Panc1 (cell line): ENCODE measurements around the gene TMC5. TPM values are rescaled to one million over a fixed set of nuclear protein-coding genes. Genes with fewer than 3 reads are reported as not detected.

Experiments used
- ATAC-seq: fragments of 200-7000 bp; cut with Tn5 transposase; 2 replicates; pipeline ENCODE4 v1.9.1; 2020; ENCODE audit warnings: mild to moderate bottlenecking, moderate library complexity
- BruUV-seq: library from RNA; stranded (reverse); fragments of 400-500 nt; replicated peaks from 2 replicates; lab custom pipeline; 2021; lab: Mats Ljungman, UMichigan
- CTCF ChIA-PET: fragments of 300-600 bp; sonication (Branson Sonifier 250); formaldehyde crosslinking; loops from one replicate; lab custom pipeline; 2022; ENCODE audit warnings: antibody characterized with exemption; lab: Charles Lee
- POLR2A ChIA-PET: fragments of 300-600 bp; sonication (Branson Sonifier 250); formaldehyde crosslinking; loops from one replicate; lab custom pipeline; 2022; ENCODE audit warnings: antibody characterized with exemption; lab: Charles Lee
- DNase-seq: peaks from one replicate; pipeline ENCODE4 v3.0.0-alpha.2; 2010; ENCODE audit warnings: low read depth, low spot score
- H3K27ac ChIP-seq: 2 replicates; pipeline ENCODE4 v1.5.1; 2011; ENCODE audit warnings: mild to moderate bottlenecking, low read length, inconsistent platforms
- H3K27me3 ChIP-seq: fragments of 200-500 bp; sonication (Bioruptor generic); 2 replicates; pipeline ENCODE4 v1.6.0; 2014; ENCODE audit warnings: low read length, inconsistent platforms; ENCODE audit not compliant: control insufficient read depth, insufficient read depth
- H3K36me3 ChIP-seq: fragments of 200-500 bp; sonication (Bioruptor generic); 2 replicates; pipeline ENCODE4 v1.5.1; 2014; ENCODE audit warnings: inconsistent platforms, mild to moderate bottlenecking, low read length, moderate library complexity; ENCODE audit not compliant: control insufficient read depth, insufficient read depth
- H3K4me1 ChIP-seq: 2 replicates; pipeline ENCODE4 v1.5.1; 2011; ENCODE audit warnings: inconsistent platforms, mild to moderate bottlenecking, low read length, moderate library complexity; ENCODE audit not compliant: control insufficient read depth, insufficient read depth
- H3K4me3 ChIP-seq, 2 experiments: 2 replicates each; pipeline ENCODE4 v1.5.1; 2011 to 2012; ENCODE audit warnings: low read depth in 2 of 2, low read length in 2 of 2, mild to moderate bottlenecking in 2 of 2, inconsistent platforms in 1 of 2, moderate library complexity in 1 of 2
- H3K9me3 ChIP-seq: fragments of 200-500 bp; sonication (Bioruptor generic); 2 replicates; pipeline ENCODE4 v1.5.1; 2014; ENCODE audit warnings: low read depth, mild to moderate bottlenecking, inconsistent platforms, low read length, moderate library complexity; ENCODE audit not compliant: control insufficient read depth, insufficient read depth
- CTCF ChIP-seq: fragments of 450-650 bp; IDR thresholded peaks from 2 replicates; pipeline ENCODE4 v1.5.1; 2017; ENCODE audit warnings: mild to moderate bottlenecking
- POLR2AphosphoS5 ChIP-seq: IDR thresholded peaks from 2 replicates; pipeline ENCODE4 v1.6.1; 2012; ENCODE audit warnings: mild to moderate bottlenecking, low read depth, low read length, moderate library complexity
- REST ChIP-seq, 2 experiments: IDR thresholded peaks; 2 replicates each; pipeline ENCODE4 v1.6.1; 2011 to 2012; ENCODE audit warnings: low read depth in 2 of 2, control low read depth in 1 of 2, low read length in 1 of 2, mild to moderate bottlenecking in 1 of 2, moderate library complexity in 1 of 2; ENCODE audit not compliant: insufficient read depth in 1 of 2
- SIN3A ChIP-seq: IDR thresholded peaks from 2 replicates; pipeline ENCODE4 v1.6.1; 2012; ENCODE audit warnings: low read depth, mild to moderate bottlenecking, low read length, moderate library complexity, borderline replicate concordance; ENCODE audit not compliant: insufficient read depth
- TCF7L2 ChIP-seq: IDR thresholded peaks from 2 replicates; pipeline ENCODE4 v1.6.1; 2011; ENCODE audit warnings: mild to moderate bottlenecking, low read depth, low read length, inconsistent platforms
- in situ Hi-C: cut with HindIII; loops from 2 replicates; pipeline ENCODE4 v1.10.0; 2016; ENCODE audit warnings: low sequenced_read_pairs, low pct_unique_long_range_greater_than_20kb
- intact Hi-C: fragments of 100-400 bp; cut with micrococcal nuclease; formaldehyde crosslinking; loops from one replicate; pipeline ENCODE4 v1.10.0; 2022; ENCODE audit not compliant: unreplicated experiment
- total RNA-seq: library from RNA; stranded (reverse); gene quantifications from one replicate; pipeline ENCODE4 v1.2.1, GENCODE V29; 2021; ENCODE audit not compliant: unreplicated experiment

The TMC5 gene
- total RNA-seq, 1 experiment from 2014 or later = 1.4 TPM

GRCh38 chr16:19377864-19378263, 39.8 kb upstream of the TMC5 start:
- ATAC-seq (no peak), DNase-seq (no peak)
- Histone ChIP-seq H3K36me3 (no peaks in the 10 kb centered on the region), H3K4me3 (no peak overlapping the region), H3K27ac (no peak overlapping the region), H3K4me1 (no peaks in the 10 kb centered on the region), H3K27me3 (0 out of 2 replicates have a peak, but pooled peaks cover 2% of the 10 kb centered on the region), H3K9me3 (no peaks in the 10 kb centered on the region)
- in situ Hi-C loops (no loop called here), intact Hi-C loops (loop anchor here (10.0 kb wide), 1 partner anchor 393 kb away; the partner anchor contains the start of gene TMC7)
- CTCF ChIA-PET = no interaction called here
- TF ChIP-seq POLR2AphosphoS5 (no peak), SIN3A (no peak), REST (IDR thresholded peaks at IDR 0.05; ENCODE audit: insufficient read depth in 1 of 2, low read depth in 2 of 2, low read length in 1 of 2) (no peak), CTCF (no peak), TCF7L2 (no peak)
- BruUV-seq = no TSS peak
- POLR2A ChIA-PET = interaction anchor here (0.6 kb wide), 1 partner anchor 292 kb away, joined by 7 read pairs; no protein-coding TSS in a partner anchor

GRCh38 chr16:19378511-19378910, 39.2 kb upstream of the TMC5 start:
- Histone ChIP-seq H3K9me3 (no peaks in the 10 kb centered on the region), H3K27ac (no peak overlapping the region), H3K4me1 (no peaks in the 10 kb centered on the region), H3K4me3 (no peak overlapping the region), H3K36me3 (no peaks in the 10 kb centered on the region), H3K27me3 (0 out of 2 replicates have a peak, but pooled peaks cover 2% of the 10 kb centered on the region)
- no peak for ATAC-seq
- intact Hi-C loops = loop anchor here (10.0 kb wide), 1 partner anchor 394 kb away; the partner anchor contains the start of gene TMC7
- POLR2A ChIA-PET = no interaction called here
- in situ Hi-C loops = no loop called here
- no TSS peak for BruUV-seq
- CTCF ChIA-PET = interaction anchor here (1.0 kb wide), 1 partner anchor 124 kb away, joined by 8 read pairs; no protein-coding TSS in a partner anchor
- TF ChIP-seq TCF7L2 (no peak), REST (IDR thresholded peaks at IDR 0.05; ENCODE audit: insufficient read depth in 1 of 2, low read depth in 2 of 2, low read length in 1 of 2) (no peak), SIN3A (no peak), POLR2AphosphoS5 (no peak), CTCF (no peak)
- no peak for DNase-seq
